Neuronal stem cell (in vitro differentiated cells): ENCODE data around the gene SLC1A7.
A peak's percentile ranks its signal among the peaks of the same experiment; 100 is the strongest.

Experiments used
- DNase-seq: peaks from one replicate; pipeline ENCODE4 v3.0.0-alpha.2; 2013; ENCODE audit warnings: low spot score
- H2AFZ ChIP-seq: one replicate; pipeline ENCODE4 v1.6.1; 2013; ENCODE audit warnings: mild to moderate bottlenecking, low read length, inconsistent platforms
- H2AK5ac ChIP-seq: 2 replicates; pipeline ENCODE4 v1.6.1; 2013; ENCODE audit warnings: low read depth, mild to moderate bottlenecking, inconsistent platforms, low read length, moderate library complexity, mixed read lengths
- H2BK120ac ChIP-seq: 2 replicates; pipeline ENCODE4 v1.6.1; 2013; ENCODE audit warnings: low read depth, mild to moderate bottlenecking, inconsistent platforms, low read length, moderate library complexity, mixed read lengths
- H2BK12ac ChIP-seq: one replicate; pipeline ENCODE4 v1.6.1; 2013; ENCODE audit warnings: low read length, inconsistent platforms
- H2BK15ac ChIP-seq: 2 replicates; pipeline ENCODE4 v1.6.1; 2013; ENCODE audit warnings: mild to moderate bottlenecking, low read length, inconsistent platforms, mixed read lengths
- H2BK5ac ChIP-seq: one replicate; pipeline ENCODE4 v1.6.1; 2013; ENCODE audit warnings: inconsistent platforms, mild to moderate bottlenecking, low read length, moderate library complexity
- H3K14ac ChIP-seq: one replicate; pipeline ENCODE4 v1.6.1; 2013; ENCODE audit warnings: low read length, inconsistent platforms
- H3K18ac ChIP-seq: 2 replicates; pipeline ENCODE4 v1.6.1; 2013; ENCODE audit warnings: low read length, inconsistent platforms
- H3K23ac ChIP-seq: 2 replicates; pipeline ENCODE4 v1.6.1; 2013; ENCODE audit warnings: low read depth, mild to moderate bottlenecking, mixed read lengths, low read length, inconsistent platforms; ENCODE audit not compliant: poor library complexity
- H3K27ac ChIP-seq: replicated peaks from 3 replicates; pipeline ENCODE4 v1.5.1; 2013; ENCODE audit warnings: low read length, inconsistent platforms
- H3K27me3 ChIP-seq, 3 experiments: 2 replicates each; pipeline ENCODE4 v1.6.1; 2013; ENCODE audit warnings: low read length in 3 of 3, mild to moderate bottlenecking in 2 of 3, inconsistent platforms in 1 of 3, low read depth in 1 of 3, mixed read lengths in 1 of 3, moderate library complexity in 1 of 3; ENCODE audit not compliant: control insufficient read depth in 3 of 3, insufficient read depth in 3 of 3
- H3K36me3 ChIP-seq, 2 donors: replicated peaks in 1 of 2; 2 replicates each; pipeline ENCODE4 v1.6.1; 2013; ENCODE audit warnings: low read length in 2 of 2; ENCODE audit not compliant: control insufficient read depth in 2 of 2, insufficient read depth in 2 of 2
- H3K4ac ChIP-seq: 2 replicates; pipeline ENCODE4 v1.6.1; 2013; ENCODE audit warnings: inconsistent platforms, mild to moderate bottlenecking, low read length, moderate library complexity
- H3K4me1 ChIP-seq, 2 donors: 1 replicate in 1 of 2; 2 replicates in 1 of 2; pipeline ENCODE4 v1.6.1; 2013; ENCODE audit warnings: low read length in 2 of 2, low read depth in 1 of 2; ENCODE audit not compliant: control insufficient read depth in 2 of 2, insufficient read depth in 1 of 2
- H3K4me2 ChIP-seq: one replicate; pipeline ENCODE4 v1.6.1; 2013; ENCODE audit warnings: mild to moderate bottlenecking, low read length, inconsistent platforms; ENCODE audit not compliant: insufficient read depth, poor library complexity, severe bottlenecking
- H3K4me3 ChIP-seq, 2 donors: 2 replicates each; pipeline ENCODE4 v1.5.1; 2013; ENCODE audit warnings: low read length in 2 of 2, mild to moderate bottlenecking in 2 of 2, inconsistent platforms in 1 of 2, moderate library complexity in 1 of 2
- H3K79me1 ChIP-seq: one replicate; pipeline ENCODE4 v1.6.1; 2013; ENCODE audit warnings: low read depth, mild to moderate bottlenecking, inconsistent platforms, low read length, moderate library complexity
- H3K9ac ChIP-seq: one replicate; pipeline ENCODE4 v1.6.1; 2013; ENCODE audit warnings: mild to moderate bottlenecking, low read depth, low read length, inconsistent platforms; ENCODE audit not compliant: poor library complexity
- H3K9me3 ChIP-seq, 2 donors: replicated peaks in 1 of 2; 2 replicates each; pipeline versions ENCODE3 to v1.6.1; 2013; ENCODE audit warnings: low read length in 2 of 2, mild to moderate bottlenecking in 2 of 2, inconsistent platforms in 1 of 2, low read depth in 1 of 2, mixed read lengths in 1 of 2, moderate library complexity in 1 of 2; ENCODE audit not compliant: control insufficient read depth in 2 of 2, insufficient read depth in 1 of 2
- H4K8ac ChIP-seq: one replicate; pipeline ENCODE4 v1.6.1; 2013; ENCODE audit warnings: low read depth, mild to moderate bottlenecking, inconsistent platforms, low read length, moderate library complexity
- H4K91ac ChIP-seq: one replicate; pipeline ENCODE4 v1.6.1; 2013; ENCODE audit warnings: low read length, low read depth, mild to moderate bottlenecking, inconsistent platforms; ENCODE audit not compliant: poor library complexity
- WGBS, 2 donors: extraction: QIAGEN DNeasy Blood & Tissue Kit; methylation state at CpG; one replicate each; pipeline ENCODE4 v1.1.7; 2013; ENCODE audit warnings: missing lambda C conversion rate in 2 of 2, mixed read lengths in 1 of 2; ENCODE audit not compliant: insufficient read length in 2 of 2, insufficient replicate concordance in 1 of 2; ENCODE audit errors: extremely low coverage in 2 of 2; 5-methylcytosine and 5-hydroxymethylcytosine counted together

Gene SLC1A7

DNA sequence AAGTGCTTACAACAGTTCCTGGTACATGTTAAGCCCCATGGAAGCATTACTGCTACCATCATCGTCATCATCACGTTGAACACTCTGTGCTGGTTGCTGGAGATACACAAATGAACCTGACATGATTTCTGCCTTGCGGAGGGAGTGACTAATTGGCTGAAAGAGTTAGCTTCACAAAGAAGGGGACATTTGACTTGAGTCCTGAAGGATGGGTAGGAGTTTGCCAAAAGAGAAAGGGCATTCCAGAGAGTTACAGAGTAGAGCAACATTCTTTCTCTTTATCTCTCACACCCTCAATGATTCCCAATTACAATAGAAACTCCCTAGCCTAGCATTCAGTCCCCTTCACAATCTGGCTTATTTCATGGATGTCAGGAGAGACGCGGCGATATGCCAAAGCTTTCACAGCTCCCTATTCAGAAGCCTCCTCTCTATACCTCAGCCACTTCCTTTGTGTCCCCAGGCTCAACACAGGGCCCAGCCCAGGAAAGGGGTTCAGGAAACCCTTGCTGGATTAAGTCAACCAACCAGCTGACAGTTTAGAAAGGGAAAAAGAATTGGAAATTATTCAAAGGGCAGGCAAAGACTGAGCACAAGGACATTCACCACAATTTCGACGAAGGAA, 38.0 kb downstream of the SLC1A7 start:
- Histone ChIP-seq H3K23ac (no peak overlapping the region), H3K27ac (peak overlapping the region; percentile 69)
- WGBS, 2 donors: no CpG with 5 or more reads among the region's 8 CpGs

DNA sequence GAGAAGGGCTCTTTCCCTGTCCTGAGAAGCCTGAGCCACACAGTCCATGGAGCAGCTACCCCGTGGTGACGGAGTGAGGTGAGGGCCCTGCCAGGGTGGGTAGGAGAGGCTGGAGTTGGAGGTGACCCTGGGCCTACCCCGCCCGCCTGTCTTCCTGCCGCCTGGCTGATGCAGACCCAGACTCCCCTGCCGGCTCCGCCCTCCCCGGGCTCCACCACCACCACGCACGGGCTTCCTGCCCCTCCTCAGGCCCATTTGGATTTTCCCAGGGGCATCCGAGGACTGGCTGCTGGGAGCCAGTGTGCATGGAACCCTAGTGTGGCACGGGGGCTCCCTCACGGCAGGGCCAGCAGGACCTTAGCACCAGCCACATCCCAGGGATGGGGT, 47.9 kb downstream of the SLC1A7 start:
- Histone ChIP-seq H3K23ac (peak overlapping the region; percentile 59), H2BK5ac (peak overlapping the region; percentile 70), H3K4me2 (no peak overlapping the region), H3K4me3 (no peak overlapping the region), H3K27ac (no peak overlapping the region), H3K9ac (no peak overlapping the region), H3K4ac (no peak overlapping the region), H4K8ac (no peak overlapping the region), H4K91ac (peak overlapping the region; percentile 22), H3K18ac (peak overlapping the region; percentile 80), H3K4me1 (peaks cover 0 to 2% of the 10 kb centered on the region in 2 donors), H3K14ac (peak overlapping the region; percentile 47), H3K9me3 (peaks cover 16 to 35% of the 10 kb centered on the region in 2 donors), H2BK12ac (no peak overlapping the region), H2BK15ac (peak overlapping the region; percentile 64), H2AK5ac (no peak overlapping the region), H3K27me3 (peaks cover 0 to 16% (median 5%) of the 10 kb centered on the region in 3 experiments), H3K36me3 (peaks cover 0 to 2% of the 10 kb centered on the region in 2 donors), H3K79me1 (no peaks in the 10 kb centered on the region), H2BK120ac (no peak overlapping the region), H2AFZ (no peak overlapping the region)
- WGBS, 2 donors: no CpG with 5 or more reads among the region's 13 CpGs
- no peak for DNase-seq

More for the DNA sequence above, 38.0 kb downstream of the SLC1A7 start:
- Histone ChIP-seq H3K4me2 (no peak overlapping the region), H2BK12ac (no peak overlapping the region), H2BK120ac (no peak overlapping the region), H3K9ac (no peak overlapping the region), H2AFZ (peak overlapping the region; percentile 62), H3K4me1 (peaks cover 2 to 21% of the 10 kb centered on the region in 2 donors), H3K9me3 (peaks cover 21 to 23% of the 10 kb centered on the region in 2 donors), H3K18ac (peak overlapping the region; percentile 1), H2BK15ac (no peak overlapping the region), H2BK5ac (no peak overlapping the region), H3K4ac (no peak overlapping the region), H3K27me3 (peaks cover 0 to 9% (median 0%) of the 10 kb centered on the region in 3 experiments), H3K36me3 (peaks cover 0 to 4% of the 10 kb centered on the region in 2 donors), H4K8ac (no peak overlapping the region), H3K79me1 (peaks cover 3% of the 10 kb centered on the region), H2AK5ac (no peak overlapping the region), H3K4me3 (no peak overlapping the region), H4K91ac (no peak overlapping the region), H3K14ac (no peak overlapping the region)
- DNase-seq: peak; percentile 45

DNA sequence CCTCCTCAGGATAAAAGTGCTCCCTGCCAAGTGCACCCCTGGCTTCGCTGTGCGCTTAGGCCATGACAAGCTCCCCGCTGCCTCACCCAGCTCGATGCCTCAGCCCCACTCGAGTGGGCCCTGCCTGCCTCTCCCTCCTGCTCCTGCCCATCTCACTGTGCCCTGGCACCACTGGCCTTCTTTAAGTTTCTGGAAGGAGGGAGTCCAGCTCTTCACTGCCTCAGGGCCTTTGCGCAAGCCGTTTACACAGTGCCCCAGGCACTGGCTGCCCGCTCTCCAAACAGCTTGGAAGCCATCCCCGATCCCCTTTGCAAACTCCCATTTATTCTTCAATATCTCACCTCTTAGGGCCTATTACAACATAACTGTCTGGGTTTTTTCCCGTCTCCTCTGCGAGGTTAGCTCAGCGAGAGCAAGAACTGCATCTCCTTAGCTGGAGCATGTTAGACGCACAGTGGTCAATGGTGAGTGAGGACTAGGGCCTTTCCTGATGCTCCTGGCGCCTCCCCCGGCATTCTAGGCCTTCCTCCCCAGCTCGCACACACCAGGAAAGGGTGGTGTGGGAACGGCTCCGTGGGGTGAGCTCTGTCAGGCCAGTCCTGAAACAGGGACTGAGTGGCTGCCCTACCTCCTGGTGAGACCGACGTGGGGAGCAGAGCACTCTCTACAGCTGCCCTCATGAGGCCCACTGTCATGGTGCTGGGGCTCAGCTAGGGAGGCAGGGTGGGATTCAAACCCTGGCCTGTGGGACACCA, 48.5 kb downstream of the SLC1A7 start:
- peak overlapping the region; percentile 32 for H2AK5ac ChIP-seq
- H4K8ac ChIP-seq: no peak overlapping the region
- no peaks in the 10 kb centered on the region for H3K36me3 ChIP-seq
- H3K4me2 ChIP-seq: no peak overlapping the region
- peaks cover 0 to 4% of the 10 kb centered on the region in 2 donors for H3K4me1 ChIP-seq
- peak overlapping the region; percentile 80 for H3K18ac ChIP-seq
- no peak overlapping the region for H3K27ac ChIP-seq
- H3K79me1 ChIP-seq: no peaks in the 10 kb centered on the region
- peaks cover 0 to 16% (median 5%) of the 10 kb centered on the region in 3 experiments for H3K27me3 ChIP-seq
- peak overlapping the region; percentile 85 for H2BK12ac ChIP-seq
- H3K4me3 ChIP-seq: no peak overlapping the region
- H4K91ac ChIP-seq: peak overlapping the region; percentile 22
- peak overlapping the region; percentile 70 for H2BK5ac ChIP-seq
- H2BK15ac ChIP-seq: peak overlapping the region; percentile 64
- H3K23ac ChIP-seq: peak overlapping the region; percentile 69
- no peak overlapping the region for H2BK120ac ChIP-seq
- no CpG with 5 or more reads among the region's 20 CpGs for WGBS, 2 donors
- H3K14ac ChIP-seq: peak overlapping the region; percentile 58
- H2AFZ ChIP-seq: no peak overlapping the region
- no peak for DNase-seq
- H3K9me3 ChIP-seq: peaks cover 10 to 33% of the 10 kb centered on the region in 2 donors
- H3K4ac ChIP-seq: peak overlapping the region; percentile 30
- no peak overlapping the region for H3K9ac ChIP-seq

DNA sequence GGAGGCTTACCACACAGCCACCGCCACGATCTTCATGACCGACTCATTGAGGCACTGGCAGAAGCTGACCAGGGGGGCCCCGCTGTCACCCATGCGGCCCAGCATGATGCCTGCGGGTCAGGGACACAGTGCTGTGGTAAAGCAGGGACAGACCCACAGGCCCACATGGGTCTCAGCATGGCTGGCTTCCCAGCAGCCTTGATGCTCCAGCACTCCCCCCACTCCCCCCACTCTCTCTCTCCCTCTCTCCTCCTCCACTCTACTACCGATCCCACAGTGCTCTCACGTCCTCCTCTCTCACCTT, 49.0 kb downstream of the SLC1A7 start:
- H3K27me3 ChIP-seq: peaks cover 0 to 16% (median 4%) of the 10 kb centered on the region in 3 experiments
- no peak overlapping the region for H2BK120ac ChIP-seq
- H2BK15ac ChIP-seq: no peak overlapping the region
- no peak overlapping the region for H3K4me2 ChIP-seq
- H3K4me3 ChIP-seq: no peak overlapping the region
- WGBS, 2 donors: no CpG with 5 or more reads among the region's 8 CpGs
- no peak overlapping the region for H3K27ac ChIP-seq
- no peak overlapping the region for H4K91ac ChIP-seq
- no peak overlapping the region for H4K8ac ChIP-seq
- peak overlapping the region; percentile 85 for H2BK12ac ChIP-seq
- H3K14ac ChIP-seq: peak overlapping the region; percentile 87
- no peak overlapping the region for H3K9ac ChIP-seq
- no peak overlapping the region for H3K23ac ChIP-seq
- no peaks in the 10 kb centered on the region for H3K36me3 ChIP-seq
- H3K4ac ChIP-seq: no peak overlapping the region
- H2AFZ ChIP-seq: no peak overlapping the region
- H3K18ac ChIP-seq: peak overlapping the region; percentile 73
- H3K79me1 ChIP-seq: no peaks in the 10 kb centered on the region
- no peak for DNase-seq
- peak overlapping the region; percentile 32 for H2AK5ac ChIP-seq
- H3K9me3 ChIP-seq: peaks cover 10 to 27% of the 10 kb centered on the region in 2 donors
- peak overlapping the region; percentile 70 for H2BK5ac ChIP-seq
- H3K4me1 ChIP-seq: peaks cover 0 to 4% of the 10 kb centered on the region in 2 donors
